Duodenal mucosa (tissue), 2 donors: ENCODE results near the gene SLC25A42.

Experiments used
- H3K27ac ChIP-seq: one replicate; pipeline ENCODE4 v1.7.0; 2013; ENCODE audit warnings: low read depth, low read length
- H3K27me3 ChIP-seq, 2 donors: one replicate each; pipeline ENCODE4 v1.7.0; 2013; ENCODE audit warnings: low read length in 2 of 2, control low read depth in 1 of 2; ENCODE audit not compliant: insufficient read depth in 2 of 2, control insufficient read depth in 1 of 2
- H3K36me3 ChIP-seq, 2 donors: one replicate each; pipeline ENCODE4 v1.7.0; 2013; ENCODE audit warnings: low read length in 2 of 2, control low read depth in 1 of 2; ENCODE audit not compliant: insufficient read depth in 2 of 2, control insufficient read depth in 1 of 2
- H3K4me1 ChIP-seq, 2 donors: one replicate each; pipeline ENCODE4 v1.7.0; 2013; ENCODE audit warnings: low read length in 2 of 2, control low read depth in 1 of 2; ENCODE audit not compliant: insufficient read depth in 2 of 2, control insufficient read depth in 1 of 2
- H3K4me3 ChIP-seq, 2 donors: one replicate each; pipeline ENCODE4 v1.7.0; 2013; ENCODE audit warnings: low read length in 2 of 2, low read depth in 1 of 2
- H3K9ac ChIP-seq, 2 donors: one replicate each; pipeline ENCODE4 v1.7.0; 2013; ENCODE audit warnings: low read length in 2 of 2, low read depth in 1 of 2
- H3K9me3 ChIP-seq, 2 donors: one replicate each; pipeline ENCODE4 v1.7.0; 2013; ENCODE audit warnings: low read length in 2 of 2, control low read depth in 1 of 2; ENCODE audit not compliant: control insufficient read depth in 1 of 2

Gene SLC25A42

DNA sequence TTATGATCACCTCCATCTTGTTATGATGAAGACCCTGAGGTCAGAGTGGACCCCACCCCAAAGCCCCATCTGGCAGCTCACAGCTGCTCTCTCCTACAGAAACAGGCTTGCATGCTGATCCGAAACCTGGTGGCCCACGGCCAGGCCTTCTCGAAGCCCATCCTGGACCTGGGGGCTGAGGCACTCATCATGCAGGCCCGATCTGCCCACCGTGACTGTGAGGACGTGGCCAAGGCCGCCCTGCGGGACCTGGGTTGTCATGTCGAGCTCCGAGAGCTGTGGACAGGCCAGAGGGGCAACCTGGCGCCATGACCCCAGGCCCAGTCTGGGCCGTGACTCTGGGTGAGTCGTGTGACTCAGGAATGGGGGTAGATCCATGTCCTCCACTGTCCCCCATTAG lies 6.5 kb upstream of the SLC25A42 start:
- Histone ChIP-seq H3K27me3 (no peaks in the 10 kb centered on the region), H3K36me3 (peaks cover 6 to 51% of the 10 kb centered on the region in 2 donors), H3K27ac (no peak overlapping the region), H3K9ac (no peak overlapping the region), H3K4me1 (peaks cover 4 to 7% of the 10 kb centered on the region in 2 donors), H3K4me3 (no peak overlapping the region), H3K9me3 (no peaks in the 10 kb centered on the region)

DNA sequence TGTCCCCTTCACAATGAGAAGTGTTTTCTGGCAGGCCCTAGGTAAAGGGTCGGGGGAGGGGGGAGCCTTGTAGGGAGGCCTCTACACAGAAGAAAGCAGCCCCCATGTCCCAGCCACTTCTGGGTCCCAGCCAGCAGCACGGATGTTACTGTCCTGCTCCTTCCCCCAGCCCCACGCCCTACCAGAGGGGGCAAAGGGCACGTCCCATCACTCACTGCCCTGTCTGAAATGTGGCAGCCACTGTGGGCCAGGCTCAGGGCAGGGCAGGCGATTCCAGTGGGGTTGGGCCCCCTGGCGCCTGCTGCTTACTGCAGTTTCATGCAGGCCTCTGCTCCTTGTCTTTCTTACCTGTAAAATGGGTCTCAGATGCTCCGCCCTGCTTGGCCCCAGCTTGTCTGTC lies 6.1 kb upstream of the SLC25A42 start:
- Histone ChIP-seq H3K4me3 (no peak overlapping the region), H3K27me3 (no peaks in the 10 kb centered on the region), H3K27ac (no peak overlapping the region), H3K9ac (no peak overlapping the region), H3K4me1 (peaks cover 7 to 8% of the 10 kb centered on the region in 2 donors), H3K9me3 (no peaks in the 10 kb centered on the region), H3K36me3 (peaks cover 3 to 47% of the 10 kb centered on the region in 2 donors)

DNA sequence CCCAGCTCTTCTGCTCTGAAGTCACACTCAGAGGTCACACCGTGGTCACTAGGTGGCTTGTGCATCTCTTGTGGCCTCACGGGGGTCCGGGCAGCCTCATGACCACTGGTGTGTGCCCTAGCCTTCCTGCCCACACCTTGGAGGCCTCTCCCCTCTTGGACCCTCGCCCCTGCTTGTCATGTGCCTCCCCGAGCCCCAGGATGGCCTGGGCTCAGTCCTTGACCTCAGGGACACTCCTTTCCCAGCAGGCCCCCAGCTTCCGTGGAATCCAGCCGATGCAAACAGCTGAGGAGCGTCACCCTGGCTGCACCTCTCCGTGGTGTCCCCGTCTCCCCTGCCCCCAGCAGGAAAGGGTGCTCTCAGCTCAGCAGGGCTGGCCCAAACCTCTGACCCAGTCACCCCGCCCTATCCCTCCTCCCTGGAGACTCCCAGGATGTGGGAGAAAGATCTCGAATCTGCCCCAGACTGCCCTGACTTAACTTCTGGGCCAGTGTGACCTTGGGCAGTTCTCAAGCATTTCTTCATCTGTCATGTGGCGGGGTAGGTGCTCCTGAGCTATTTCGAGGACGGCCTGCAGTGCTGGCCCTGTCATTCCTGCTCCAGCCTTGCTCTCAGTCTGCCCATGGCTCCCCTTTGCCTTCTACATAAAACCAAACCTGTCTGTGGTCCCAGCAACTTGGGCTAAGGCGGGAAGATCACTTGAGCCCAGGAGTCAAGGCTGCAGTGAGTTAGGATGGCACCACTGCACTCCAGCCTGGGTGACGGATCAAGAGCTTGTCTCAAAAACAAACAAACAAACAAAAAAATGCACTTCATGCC lies 4.6 kb upstream of the SLC25A42 start:
- H3K27me3 ChIP-seq, result no peaks in the 10 kb centered on the region
- no peak overlapping the region for H3K4me3 ChIP-seq
- peaks cover 14% of the 10 kb centered on the region in 2 donors for H3K4me1 ChIP-seq
- H3K9ac ChIP-seq, result no peak overlapping the region
- H3K27ac ChIP-seq, result no peak overlapping the region
- no peaks in the 10 kb centered on the region for H3K9me3 ChIP-seq
- peaks cover 3 to 42% of the 10 kb centered on the region in 2 donors for H3K36me3 ChIP-seq

DNA sequence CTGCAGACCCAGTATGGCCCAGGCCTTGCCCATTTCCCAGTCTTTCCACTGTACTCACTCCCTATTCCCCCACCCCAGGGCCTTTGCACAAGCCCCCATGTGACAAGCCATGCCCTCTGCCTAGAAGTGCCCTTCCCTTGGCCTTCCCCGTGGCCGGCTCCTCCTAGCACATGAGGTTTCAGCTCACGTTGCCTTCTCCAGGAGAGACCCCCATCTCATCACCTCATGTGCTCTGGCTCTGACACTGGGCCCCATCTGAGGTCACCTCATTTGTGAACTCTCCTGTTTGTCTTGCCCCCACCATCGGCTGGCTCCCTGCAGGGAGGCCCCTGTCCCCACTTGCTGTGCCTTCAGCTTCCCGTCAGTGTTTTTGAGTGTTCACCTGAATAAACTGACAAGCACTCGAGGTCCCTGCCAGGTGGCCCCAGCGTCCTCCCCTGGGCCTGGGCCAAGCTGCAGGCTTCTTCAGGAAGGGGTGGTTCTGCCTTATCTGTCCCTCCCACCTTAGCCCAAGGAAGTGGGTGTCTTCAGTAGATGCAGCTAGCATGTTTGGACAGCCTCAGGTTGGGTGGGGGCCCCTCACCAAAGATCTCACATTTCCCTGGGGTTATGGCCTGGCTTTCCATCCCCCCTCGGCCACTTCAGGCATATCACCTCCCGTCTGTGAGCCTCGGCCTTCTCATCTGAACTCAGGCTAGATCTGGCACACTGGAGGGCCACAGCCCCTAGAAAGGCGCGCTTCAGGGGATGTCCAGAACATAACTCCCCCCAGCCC lies 3.8 kb upstream of the SLC25A42 start:
- Histone ChIP-seq H3K4me3 (no peak overlapping the region), H3K27me3 (no peaks in the 10 kb centered on the region), H3K36me3 (peaks cover 0 to 34% of the 10 kb centered on the region in 2 donors), H3K27ac (no peak overlapping the region), H3K9me3 (no peaks in the 10 kb centered on the region), H3K9ac (no peak overlapping the region), H3K4me1 (peaks cover 20 to 21% of the 10 kb centered on the region in 2 donors)

DNA sequence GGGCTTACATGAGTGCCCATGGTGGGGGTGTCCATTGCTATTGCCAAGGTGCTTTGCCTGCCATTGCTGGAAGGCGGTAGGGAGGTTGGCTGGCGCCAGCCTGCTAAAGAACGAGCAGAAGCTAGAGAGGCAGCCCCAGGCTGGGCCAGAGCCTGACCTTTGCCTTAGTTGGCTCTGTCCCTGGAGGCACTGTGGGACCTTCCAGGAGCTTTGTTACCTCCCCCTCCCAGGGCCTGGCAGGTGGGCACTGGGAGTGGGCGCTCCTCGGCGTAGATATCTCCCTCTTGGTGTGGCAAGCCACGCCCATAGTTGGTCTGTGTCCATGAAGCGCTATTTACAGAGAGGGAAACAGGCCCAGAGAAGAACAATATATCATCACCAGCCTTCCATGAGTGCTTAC lies 2.3 kb upstream of the SLC25A42 start:
- H3K9ac ChIP-seq, result no peak overlapping the region
- peaks cover 20 to 26% of the 10 kb centered on the region in 2 donors for H3K4me1 ChIP-seq
- H3K27me3 ChIP-seq, result no peaks in the 10 kb centered on the region
- H3K4me3 ChIP-seq, result no peak overlapping the region
- H3K36me3 ChIP-seq, result peaks cover 0 to 24% of the 10 kb centered on the region in 2 donors
- H3K27ac ChIP-seq, result no peak overlapping the region
- H3K9me3 ChIP-seq, result no peaks in the 10 kb centered on the region

DNA sequence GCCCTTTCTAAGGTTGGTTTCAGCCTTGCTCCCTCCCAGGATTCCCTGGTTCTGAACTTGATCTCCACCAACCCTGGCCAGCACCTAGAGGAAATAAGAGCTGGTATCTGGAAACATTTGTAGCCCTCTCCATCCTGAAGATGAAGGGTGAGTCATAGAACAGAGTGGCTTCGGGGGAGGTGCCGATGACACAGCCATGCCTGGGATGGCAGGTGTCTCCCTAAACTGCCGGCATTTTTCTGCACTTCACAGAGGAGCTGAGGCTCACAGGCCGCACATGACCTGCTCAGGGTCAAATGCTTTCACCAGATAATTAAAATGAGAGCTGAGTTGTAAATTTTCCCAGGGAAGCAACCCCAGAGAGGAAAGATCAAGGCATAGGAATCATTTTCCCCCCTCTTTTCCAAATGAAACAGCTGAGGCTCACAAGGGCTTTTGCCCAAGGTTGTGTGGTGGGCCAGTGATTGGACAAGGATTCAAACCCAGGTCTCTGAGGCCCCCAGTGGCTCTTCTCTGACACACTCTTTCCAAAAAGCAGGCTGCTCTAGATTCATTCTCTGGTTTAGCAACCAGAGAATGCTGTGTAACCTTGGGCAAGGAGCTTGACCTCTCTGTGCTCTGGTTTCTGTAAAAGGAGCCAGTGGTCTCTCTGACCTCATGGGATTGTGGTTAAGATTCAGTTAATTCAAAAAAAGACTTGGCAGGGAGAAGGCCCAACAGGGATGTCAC lies 1.2 kb upstream of the SLC25A42 start:
- no peaks in the 10 kb centered on the region for H3K9me3 ChIP-seq
- H3K9ac ChIP-seq, result peak overlapping the region; percentile 53 to 76
- H3K36me3 ChIP-seq, result peaks cover 0 to 18% of the 10 kb centered on the region in 2 donors
- no peaks in the 10 kb centered on the region for H3K27me3 ChIP-seq
- H3K27ac ChIP-seq, result peak overlapping the region; percentile 8
- H3K4me1 ChIP-seq, result peaks cover 20 to 26% of the 10 kb centered on the region in 2 donors
- peak overlapping the region; percentile 68 to 72 for H3K4me3 ChIP-seq

DNA sequence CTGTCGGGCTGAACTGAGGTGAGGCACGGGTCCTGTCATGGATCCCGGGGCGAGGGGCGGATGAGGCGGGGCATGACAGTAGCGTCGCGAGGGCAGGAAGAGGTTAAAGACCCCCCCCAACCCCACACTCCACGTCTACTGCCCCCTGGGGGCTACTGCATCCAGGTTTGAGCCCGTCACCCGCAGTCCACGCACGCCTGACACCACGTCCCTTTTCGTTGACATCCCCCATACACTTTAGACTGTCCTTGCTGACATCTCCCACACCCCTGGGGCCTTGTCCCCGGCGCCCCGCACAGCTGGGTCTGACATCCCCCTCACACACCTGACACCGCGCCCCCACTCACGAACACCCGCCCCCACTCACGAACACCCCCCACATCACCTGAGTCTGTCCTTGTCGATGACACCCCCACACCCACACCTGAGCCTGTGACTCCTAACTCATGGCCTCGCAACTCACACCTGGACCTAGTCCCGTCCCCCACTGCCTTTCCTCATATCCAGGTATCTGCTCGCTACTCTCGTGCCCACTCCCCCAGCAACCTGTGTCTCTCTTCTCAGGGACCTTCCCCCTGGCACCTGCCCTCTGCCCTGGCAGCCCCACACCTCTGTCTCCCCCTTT lies 416 bp downstream of the SLC25A42 start:
- H3K4me3 ChIP-seq, result peak overlapping the region; percentile 77 to 89
- H3K4me1 ChIP-seq, result peaks cover 20 to 26% of the 10 kb centered on the region in 2 donors
- H3K27ac ChIP-seq, result peak overlapping the region; percentile 14
- no peaks in the 10 kb centered on the region for H3K27me3 ChIP-seq
- peak overlapping the region; percentile 62 to 82 for H3K9ac ChIP-seq
- no peaks in the 10 kb centered on the region for H3K9me3 ChIP-seq
- H3K36me3 ChIP-seq, result peaks cover 0 to 8% of the 10 kb centered on the region in 2 donors

DNA sequence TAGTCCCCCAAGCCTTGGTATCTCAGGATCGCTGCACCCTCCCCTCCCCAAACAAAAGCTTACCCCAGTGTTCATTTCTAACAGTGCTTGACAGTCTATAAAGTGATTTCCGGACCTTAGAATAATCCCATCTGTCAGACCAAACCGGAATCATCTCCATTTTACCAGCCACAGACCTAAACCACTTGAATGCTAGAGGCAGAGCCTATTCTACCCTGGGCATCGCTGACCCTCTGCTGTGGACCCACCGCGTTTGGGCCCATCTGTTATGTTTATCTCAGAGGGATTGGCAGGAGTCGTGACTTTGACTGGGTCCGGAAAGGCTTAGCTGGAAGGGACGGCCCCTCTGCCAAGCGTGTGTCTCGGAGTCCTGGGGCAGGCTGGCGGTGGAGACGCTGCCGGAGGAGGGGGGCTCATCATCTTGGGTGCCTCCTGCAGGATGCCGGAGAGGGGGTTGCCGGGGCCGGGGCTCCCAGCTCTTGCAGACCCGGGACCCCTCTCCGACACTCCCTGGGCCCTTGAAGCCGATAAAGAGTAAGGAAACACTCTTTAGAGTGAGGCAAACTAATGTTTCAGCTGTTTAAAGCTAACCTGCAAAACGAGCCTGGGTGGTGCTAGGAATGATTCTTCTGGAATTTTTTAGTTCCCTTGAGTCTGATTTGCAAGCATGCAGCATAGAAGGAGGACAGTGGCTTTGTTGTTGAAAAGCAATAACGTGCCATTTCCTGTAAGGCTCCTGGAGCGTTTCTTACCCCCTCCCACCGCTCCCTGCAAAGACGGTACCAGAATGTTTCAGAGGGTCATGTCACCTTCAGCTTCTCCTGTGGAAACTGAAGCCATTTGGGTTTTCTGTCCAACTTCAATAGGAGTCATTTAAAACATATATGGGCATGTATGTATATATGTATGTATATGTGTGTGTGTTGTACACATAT lies 1.3 kb downstream of the SLC25A42 start:
- Histone ChIP-seq H3K9ac (peak overlapping the region; percentile 62 to 82), H3K4me3 (peak overlapping the region; percentile 77 to 89), H3K27me3 (no peaks in the 10 kb centered on the region), H3K36me3 (no peaks in the 10 kb centered on the region), H3K27ac (no peak overlapping the region), H3K9me3 (no peaks in the 10 kb centered on the region), H3K4me1 (peaks cover 20 to 26% of the 10 kb centered on the region in 2 donors)
